ENCODE results near the gene PRICKLE2.

DNA sequence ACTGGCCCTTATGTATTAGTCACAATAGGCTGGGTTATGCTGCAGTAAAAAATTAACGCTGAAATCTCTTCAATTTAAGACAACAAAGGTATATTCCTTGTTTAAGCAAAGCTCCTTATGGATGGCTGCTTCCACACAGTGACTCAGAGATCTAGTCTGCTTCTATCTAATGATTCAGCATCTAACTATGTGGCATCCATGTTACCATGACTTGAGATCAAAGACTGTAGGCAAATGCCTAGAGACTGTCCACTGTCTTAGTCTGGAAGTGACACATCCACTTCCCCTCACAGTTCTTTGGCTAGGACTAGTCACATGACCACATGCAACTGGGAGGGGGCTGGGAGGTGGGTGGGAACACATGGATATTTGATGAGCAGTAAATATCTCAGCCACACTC is 140.6 kb downstream of the PRICKLE2 start:
- TF ChIP-seq SIN3A (IDR thresholded peaks at IDR 0.05; ENCODE audit: borderline replicate concordance, insufficient read depth, low read length): no peak
- TF ChIP-seq, protein P1, sequence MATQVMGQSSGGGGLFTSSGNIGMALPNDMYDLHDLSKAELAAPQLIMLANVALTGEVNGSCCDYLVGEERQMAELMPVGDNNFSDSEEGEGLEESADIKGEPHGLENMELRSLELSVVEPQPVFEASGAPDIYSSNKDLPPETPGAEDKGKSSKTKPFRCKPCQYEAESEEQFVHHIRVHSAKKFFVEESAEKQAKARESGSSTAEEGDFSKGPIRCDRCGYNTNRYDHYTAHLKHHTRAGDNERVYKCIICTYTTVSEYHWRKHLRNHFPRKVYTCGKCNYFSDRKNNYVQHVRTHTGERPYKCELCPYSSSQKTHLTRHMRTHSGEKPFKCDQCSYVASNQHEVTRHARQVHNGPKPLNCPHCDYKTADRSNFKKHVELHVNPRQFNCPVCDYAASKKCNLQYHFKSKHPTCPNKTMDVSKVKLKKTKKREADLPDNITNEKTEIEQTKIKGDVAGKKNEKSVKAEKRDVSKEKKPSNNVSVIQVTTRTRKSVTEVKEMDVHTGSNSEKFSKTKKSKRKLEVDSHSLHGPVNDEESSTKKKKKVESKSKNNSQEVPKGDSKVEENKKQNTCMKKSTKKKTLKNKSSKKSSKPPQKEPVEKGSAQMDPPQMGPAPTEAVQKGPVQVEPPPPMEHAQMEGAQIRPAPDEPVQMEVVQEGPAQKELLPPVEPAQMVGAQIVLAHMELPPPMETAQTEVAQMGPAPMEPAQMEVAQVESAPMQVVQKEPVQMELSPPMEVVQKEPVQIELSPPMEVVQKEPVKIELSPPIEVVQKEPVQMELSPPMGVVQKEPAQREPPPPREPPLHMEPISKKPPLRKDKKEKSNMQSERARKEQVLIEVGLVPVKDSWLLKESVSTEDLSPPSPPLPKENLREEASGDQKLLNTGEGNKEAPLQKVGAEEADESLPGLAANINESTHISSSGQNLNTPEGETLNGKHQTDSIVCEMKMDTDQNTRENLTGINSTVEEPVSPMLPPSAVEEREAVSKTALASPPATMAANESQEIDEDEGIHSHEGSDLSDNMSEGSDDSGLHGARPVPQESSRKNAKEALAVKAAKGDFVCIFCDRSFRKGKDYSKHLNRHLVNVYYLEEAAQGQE (IDR thresholded peaks at IDR 0.05; ENCODE audit: insufficient read depth in 1 of 2, low read depth in 2 of 2, low read length in 2 of 2): no peak
- no peak for TF ChIP-seq TAF1 (IDR thresholded peaks at IDR 0.05; ENCODE audit: borderline replicate concordance, insufficient read depth, low read length)

All from PFSK-1 (cell line).